ENCODE data around the gene CEMIP2.
"Not testable (repeated sequence)": the region's sequence is repeated elsewhere in the genome, so short reads cannot be mapped to it uniquely, and the experiment has no call there.

CEMIP2 gene

GRCh38 chr9:71768388-71769174, at the start of gene CEMIP2:
Gene CEMIP2, minus strand, starts transcription at chr9:71768513. Its CDS starts 18,140 bp downstream, at chr9:71750373.
- no peak for DNase-seq

GRCh38 chr9:71816916-71817451, 48.7 kb upstream of the CEMIP2 start:
- DNase-seq, result no peak

GRCh38 chr9:71814815-71815214, 46.5 kb upstream of the CEMIP2 start:
- no peak for DNase-seq

GRCh38 chr9:71814226-71814625, 45.9 kb upstream of the CEMIP2 start:
- no peak for DNase-seq

GRCh38 chr9:71812385-71812784, 44.1 kb upstream of the CEMIP2 start:
- no peak for DNase-seq

- no peak for DNase-seq
Measured at GRCh38 chr9:71808068-71808467, 39.8 kb upstream of the CEMIP2 start.

GRCh38 chr9:71806901-71807307, 38.6 kb upstream of the CEMIP2 start:
- no peak for DNase-seq

GRCh38 chr9:71805096-71805495, 36.8 kb upstream of the CEMIP2 start:
- DNase-seq, result not testable (repeated sequence)

GRCh38 chr9:71801826-71802225, 33.5 kb upstream of the CEMIP2 start:
- DNase-seq, result no peak

- DNase-seq, result no peak
Measured at GRCh38 chr9:71797266-71797665, 29.0 kb upstream of the CEMIP2 start.

- DNase-seq, result no peak
Measured at GRCh38 chr9:71796100-71796767, 27.9 kb upstream of the CEMIP2 start.

GRCh38 chr9:71795097-71795813, 26.9 kb upstream of the CEMIP2 start:
- no peak for DNase-seq

- DNase-seq, result no peak
Measured at GRCh38 chr9:71793386-71794105, 25.2 kb upstream of the CEMIP2 start.

GRCh38 chr9:71791875-71792274, 23.6 kb upstream of the CEMIP2 start:
- DNase-seq, result no peak

- DNase-seq, result no peak
Measured at GRCh38 chr9:71790296-71790695, 22.0 kb upstream of the CEMIP2 start.

- DNase-seq, result peak; percentile 60
Measured at GRCh38 chr9:71783120-71783523, 14.8 kb upstream of the CEMIP2 start.

GRCh38 chr9:71781391-71781790, 13.1 kb upstream of the CEMIP2 start:
- no peak for DNase-seq

GRCh38 chr9:71780953-71781352, 12.6 kb upstream of the CEMIP2 start:
- no peak for DNase-seq

- DNase-seq, result no peak
Measured at GRCh38 chr9:71778085-71778484, 9.8 kb upstream of the CEMIP2 start.

GRCh38 chr9:71774920-71775319, 6.6 kb upstream of the CEMIP2 start:
- DNase-seq, result no peak

GRCh38 chr9:71772726-71773125, 4.4 kb upstream of the CEMIP2 start:
- DNase-seq, result no peak

- no peak for DNase-seq
Measured at GRCh38 chr9:71770170-71770569, 1.9 kb upstream of the CEMIP2 start.
